Natural killer cell (primary cell): Measurements from ENCODE around the gene ATP11A. TPM values are rescaled to one million over a fixed set of nuclear protein-coding genes. Genes with fewer than 3 reads are reported as not detected.
A peak's percentile ranks its signal among the peaks of the same experiment; 100 is the strongest.

Experiments
- ATAC-seq, 3 donors: fragments of 150-1000 bp in 2 of 3; fragments of 200-7000 bp in 1 of 3; cut with Tn5 transposase; 1 replicate in 1 of 3; 2 replicates in 2 of 3; pipeline ENCODE4 v1.10.0; 2021; ENCODE audit warnings: mild to moderate bottlenecking in 2 of 3, moderate library complexity in 2 of 3
- DNase-seq, 2 donors: peaks; one replicate each; pipeline versions ENCODE4 v3.0.0 to v3.0.0-alpha.2; 2013 to 2021; ENCODE audit warnings: mixed read lengths in 1 of 2
- H3K27ac ChIP-seq: one replicate; pipeline ENCODE4 v1.5.1; 2013; ENCODE audit warnings: mild to moderate bottlenecking, low read length
- H3K27me3 ChIP-seq: one replicate; pipeline ENCODE4 v1.6.1; 2013; ENCODE audit warnings: low read length; ENCODE audit not compliant: control insufficient read depth, insufficient read depth
- H3K36me3 ChIP-seq: one replicate; pipeline ENCODE4 v1.6.1; 2013; ENCODE audit warnings: low read length; ENCODE audit not compliant: control insufficient read depth, insufficient read depth
- H3K4me1 ChIP-seq: one replicate; pipeline ENCODE4 v1.6.1; 2013; ENCODE audit warnings: low read length; ENCODE audit not compliant: control insufficient read depth, insufficient read depth
- H3K4me3 ChIP-seq: one replicate; pipeline ENCODE4 v1.5.1; 2013; ENCODE audit warnings: low read length
- H3K9me3 ChIP-seq: one replicate; pipeline ENCODE4 v1.6.1; 2013; ENCODE audit warnings: low read length; ENCODE audit not compliant: control insufficient read depth, insufficient read depth
- H3K27ac Mint-ChIP-seq, 2 donors: one replicate each; pipeline ENCODE4 v1.8.0; 2022; ENCODE audit warnings: mild to moderate bottlenecking in 2 of 2, mixed read lengths in 2 of 2, moderate library complexity in 1 of 2
- H3K27me3 Mint-ChIP-seq, 2 donors: one replicate each; pipeline ENCODE4 v1.8.0; 2022; ENCODE audit warnings: low read depth in 2 of 2, mixed read lengths in 2 of 2
- H3K36me3 Mint-ChIP-seq: one replicate; pipeline ENCODE4 v1.8.0; 2022; ENCODE audit warnings: mixed read lengths
- H3K4me1 Mint-ChIP-seq, 2 donors: one replicate each; pipeline ENCODE4 v1.8.0; 2022; ENCODE audit warnings: mixed read lengths in 2 of 2
- H3K4me3 Mint-ChIP-seq: one replicate; pipeline ENCODE4 v1.8.0; 2022; ENCODE audit warnings: mild to moderate bottlenecking, moderate library complexity, mixed read lengths
- H3K9me3 Mint-ChIP-seq, 2 donors: one replicate each; pipeline ENCODE4 v1.8.0; 2022; ENCODE audit warnings: mixed read lengths in 2 of 2
- CTCF ChIP-seq: fragments of 200-600 bp; IDR thresholded peaks from one replicate; pipeline ENCODE4 v1.8.0; 2022; ENCODE audit warnings: antibody characterized with exemption
- WGBS: methylation state at CpG from one replicate; pipeline ENCODE4 v1.1.7; 2013; ENCODE audit warnings: missing lambda C conversion rate; ENCODE audit not compliant: insufficient coverage; 5-methylcytosine and 5-hydroxymethylcytosine counted together
- intact Hi-C: fragments of 100-400 bp; cut with micrococcal nuclease; formaldehyde crosslinking; loops from one replicate; pipeline ENCODE4 v1.14.2; 2022
- total RNA-seq, 4 donors: library from RNA; stranded (reverse); fragments of 120-200 nt in 1 of 4; gene quantifications; one replicate each; pipeline versions ENCODE4 v1.2.3 to v1.2.4, GENCODE V29; 2013 to 2022

The ATP11A gene
- total RNA-seq, 3 donors from 2014 or later (not counting 1 experiment from before 2014, with no cell fraction given): 47.1 to 68.6 (median 50.7) TPM

GRCh38 chr13:112751617-112752016 lies 61.8 kb downstream of the ATP11A start:
- no peaks in the 10 kb centered on the region for H3K27me3 ChIP-seq
- H3K4me1 ChIP-seq: peaks cover 7% of the 10 kb centered on the region
- H3K9me3 ChIP-seq: no peaks in the 10 kb centered on the region
- WGBS: 98% methylated on average over 7 of the region's 7 CpGs
- no peak overlapping the region for H3K4me3 ChIP-seq
- no peak overlapping the region for H3K27ac ChIP-seq
- DNase-seq: no peak
- intact Hi-C loops: no loop called here
- Mint-ChIP-seq H3K4me1 (peaks cover 12 to 20% of the 10 kb centered on the region in 2 donors), H3K36me3 (no peaks in the 10 kb centered on the region), H3K27ac (no peak overlapping the region), H3K27me3 (no peaks in the 10 kb centered on the region), H3K9me3 (no peaks in the 10 kb centered on the region), H3K4me3 (no peak overlapping the region)
- no peak for ATAC-seq
- TF ChIP-seq CTCF: no peak
- no peaks in the 10 kb centered on the region for H3K36me3 ChIP-seq

GRCh38 chr13:112752211-112752610 lies 62.4 kb downstream of the ATP11A start:
- Histone ChIP-seq H3K27ac (no peak overlapping the region), H3K9me3 (no peaks in the 10 kb centered on the region), H3K4me3 (no peak overlapping the region), H3K4me1 (peaks cover 7% of the 10 kb centered on the region), H3K36me3 (no peaks in the 10 kb centered on the region), H3K27me3 (no peaks in the 10 kb centered on the region)
- WGBS: 96% methylated on average over 13 of the region's 20 CpGs
- Mint-ChIP-seq H3K4me3 (no peak overlapping the region), H3K27ac (no peak overlapping the region), H3K27me3 (no peaks in the 10 kb centered on the region), H3K9me3 (no peaks in the 10 kb centered on the region), H3K4me1 (peaks cover 7 to 15% of the 10 kb centered on the region in 2 donors), H3K36me3 (no peaks in the 10 kb centered on the region)
- DNase-seq: no peak
- intact Hi-C loops: no loop called here
- no peak for ATAC-seq
- no peak for TF ChIP-seq CTCF

DNA sequence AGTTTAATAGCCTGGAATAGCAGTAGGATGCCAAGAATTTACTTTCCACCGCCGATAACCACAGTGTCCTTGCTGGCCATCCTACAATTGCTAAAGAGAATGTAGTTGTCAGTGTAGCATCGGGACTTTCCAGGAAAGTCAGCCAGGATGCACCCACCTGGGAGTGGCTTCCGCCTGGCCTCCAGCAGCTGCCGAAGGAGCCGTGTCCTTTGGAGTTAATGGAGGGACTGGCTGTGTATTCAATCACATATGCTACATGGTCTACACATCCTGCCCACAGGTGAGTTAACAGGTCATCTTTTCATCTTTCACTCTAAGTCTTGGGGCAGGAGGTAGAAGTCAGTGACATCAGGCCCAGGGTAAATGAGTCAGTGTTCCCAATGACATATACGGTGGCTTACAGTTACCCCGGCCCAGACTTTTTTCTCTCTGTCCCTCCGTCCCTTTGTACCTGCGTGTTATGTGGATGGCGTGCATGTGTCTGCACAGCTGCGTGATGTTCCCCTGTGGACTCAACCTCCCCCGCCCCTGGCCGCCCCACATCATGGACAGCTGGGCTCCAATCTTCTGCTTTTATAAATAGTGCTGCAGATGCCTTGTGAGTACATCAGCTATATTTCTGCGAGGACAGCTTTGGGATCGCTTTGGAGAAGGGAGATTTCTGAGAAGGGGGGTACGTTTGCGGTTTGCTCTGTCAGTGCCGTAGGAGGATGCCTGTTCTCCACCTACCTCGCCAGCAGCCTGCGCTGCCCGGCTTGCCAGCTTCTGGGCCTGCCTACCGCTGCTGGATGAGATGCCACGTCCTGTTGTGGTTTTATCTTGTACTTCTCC lies 63.1 kb downstream of the ATP11A start:
- Mint-ChIP-seq H3K36me3 (no peaks in the 10 kb centered on the region), H3K4me1 (peaks cover 7 to 15% of the 10 kb centered on the region in 2 donors), H3K4me3 (no peak overlapping the region), H3K27me3 (no peaks in the 10 kb centered on the region), H3K27ac (peak overlapping the region; percentile 18 to 20), H3K9me3 (no peaks in the 10 kb centered on the region)
- ATAC-seq (peak in 1 of 3 donors; percentile 37), DNase-seq (peak in 1 of 2 donors; percentile 46)
- Histone ChIP-seq H3K36me3 (no peaks in the 10 kb centered on the region), H3K27me3 (no peaks in the 10 kb centered on the region), H3K9me3 (no peaks in the 10 kb centered on the region), H3K27ac (no peak overlapping the region), H3K4me1 (peaks cover 7% of the 10 kb centered on the region), H3K4me3 (no peak overlapping the region)
- no peak for TF ChIP-seq CTCF
- WGBS: 59% methylated on average over 24 of the region's 24 CpGs
- intact Hi-C loops: no loop called here
